Measurements from ENCODE around the gene AGPAT3.

AGPAT3 gene

DNA sequence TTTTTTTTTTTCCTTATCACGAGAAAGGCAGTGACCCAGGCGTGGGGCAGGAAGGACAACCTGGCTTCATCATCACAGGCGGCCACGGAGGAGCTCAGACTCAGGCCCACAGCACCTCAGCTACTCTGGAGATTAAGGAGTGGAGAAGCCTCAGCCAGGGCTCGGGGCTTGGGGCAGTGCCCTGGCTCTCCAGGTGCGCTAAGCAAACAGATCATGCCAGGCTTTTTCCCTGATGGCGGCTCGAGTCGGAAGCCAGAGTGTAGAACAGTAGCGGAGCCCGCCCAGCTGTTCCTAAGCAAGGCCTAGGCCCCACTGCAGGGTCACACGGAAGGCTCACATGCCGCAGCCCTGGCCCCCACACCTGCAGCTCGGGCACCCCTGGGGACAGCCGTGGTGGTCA, 70.7 kb downstream of the AGPAT3 start:
- H3K27ac ChIP-seq = no peak overlapping the region
- H3K27me3 ChIP-seq = no peaks in the 10 kb centered on the region
- intact Hi-C loops (cut with DNase I; ENCODE audit: low total_unique reads) = no loop called here
- peaks cover 0 to 10% (median 5%) of the 10 kb centered on the region in 3 donors for H3K36me3 ChIP-seq
- no peak for DNase-seq
- no peak overlapping the region for H3K4me3 ChIP-seq
- H3K9me3 ChIP-seq = no peaks in the 10 kb centered on the region
- H3K4me1 ChIP-seq = peaks cover 0 to 16% (median 4%) of the 10 kb centered on the region in 4 donors
- TF ChIP-seq, protein P1, sequence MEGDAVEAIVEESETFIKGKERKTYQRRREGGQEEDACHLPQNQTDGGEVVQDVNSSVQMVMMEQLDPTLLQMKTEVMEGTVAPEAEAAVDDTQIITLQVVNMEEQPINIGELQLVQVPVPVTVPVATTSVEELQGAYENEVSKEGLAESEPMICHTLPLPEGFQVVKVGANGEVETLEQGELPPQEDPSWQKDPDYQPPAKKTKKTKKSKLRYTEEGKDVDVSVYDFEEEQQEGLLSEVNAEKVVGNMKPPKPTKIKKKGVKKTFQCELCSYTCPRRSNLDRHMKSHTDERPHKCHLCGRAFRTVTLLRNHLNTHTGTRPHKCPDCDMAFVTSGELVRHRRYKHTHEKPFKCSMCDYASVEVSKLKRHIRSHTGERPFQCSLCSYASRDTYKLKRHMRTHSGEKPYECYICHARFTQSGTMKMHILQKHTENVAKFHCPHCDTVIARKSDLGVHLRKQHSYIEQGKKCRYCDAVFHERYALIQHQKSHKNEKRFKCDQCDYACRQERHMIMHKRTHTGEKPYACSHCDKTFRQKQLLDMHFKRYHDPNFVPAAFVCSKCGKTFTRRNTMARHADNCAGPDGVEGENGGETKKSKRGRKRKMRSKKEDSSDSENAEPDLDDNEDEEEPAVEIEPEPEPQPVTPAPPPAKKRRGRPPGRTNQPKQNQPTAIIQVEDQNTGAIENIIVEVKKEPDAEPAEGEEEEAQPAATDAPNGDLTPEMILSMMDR (IDR thresholded peaks at IDR 0.05) = no peak

DNA sequence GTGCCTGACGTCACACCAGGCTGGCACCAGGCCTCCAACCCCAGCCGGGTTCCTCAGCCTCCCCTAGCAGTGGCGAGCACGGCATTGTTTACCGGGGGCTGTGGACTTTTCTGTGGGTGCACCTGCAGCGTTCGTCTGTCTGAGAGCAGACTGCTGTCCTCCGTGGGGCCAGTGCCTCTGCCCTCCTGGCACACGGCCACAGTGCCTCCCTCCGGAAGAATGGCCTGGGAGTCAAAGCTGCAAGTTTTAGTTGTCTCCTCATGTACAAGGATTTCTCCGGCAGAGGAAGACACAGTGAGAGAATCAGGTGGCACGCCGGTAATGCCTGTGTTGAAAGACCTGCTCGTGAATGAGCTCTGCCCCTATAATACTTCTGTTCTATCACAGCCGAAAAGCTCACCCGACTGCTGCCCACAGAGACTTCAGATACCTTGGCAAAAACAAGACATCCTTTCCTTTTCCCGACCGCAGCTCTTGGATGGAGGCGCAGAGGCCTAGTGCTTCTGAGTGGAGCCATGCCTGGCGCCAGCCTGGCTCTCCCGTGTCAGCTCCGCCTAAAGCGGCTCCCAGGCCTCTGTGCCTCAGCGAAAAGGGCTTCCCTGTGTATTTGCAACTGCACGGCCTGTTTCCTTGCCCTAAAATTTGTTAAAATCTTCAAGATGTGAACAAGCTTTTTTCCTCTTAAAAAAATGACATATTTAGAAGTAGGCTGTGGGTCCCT, 71.4 kb downstream of the AGPAT3 start:
- no peak overlapping the region for H3K4me3 ChIP-seq
- peak in 1 of 2 donors; percentile 65 for DNase-seq
- TF ChIP-seq, protein P1 (IDR thresholded peaks at IDR 0.05) = no peak
- H3K4me1 ChIP-seq = peaks cover 0 to 16% (median 4%) of the 10 kb centered on the region in 4 donors
- H3K36me3 ChIP-seq = peaks cover 0 to 10% (median 5%) of the 10 kb centered on the region in 3 donors
- H3K27ac ChIP-seq = peak overlapping the region in 1 of 2 donors; percentile 38
- no peaks in the 10 kb centered on the region for H3K9me3 ChIP-seq
- intact Hi-C loops (cut with DNase I; ENCODE audit: low total_unique reads) = no loop called here
- H3K27me3 ChIP-seq = no peaks in the 10 kb centered on the region

DNA sequence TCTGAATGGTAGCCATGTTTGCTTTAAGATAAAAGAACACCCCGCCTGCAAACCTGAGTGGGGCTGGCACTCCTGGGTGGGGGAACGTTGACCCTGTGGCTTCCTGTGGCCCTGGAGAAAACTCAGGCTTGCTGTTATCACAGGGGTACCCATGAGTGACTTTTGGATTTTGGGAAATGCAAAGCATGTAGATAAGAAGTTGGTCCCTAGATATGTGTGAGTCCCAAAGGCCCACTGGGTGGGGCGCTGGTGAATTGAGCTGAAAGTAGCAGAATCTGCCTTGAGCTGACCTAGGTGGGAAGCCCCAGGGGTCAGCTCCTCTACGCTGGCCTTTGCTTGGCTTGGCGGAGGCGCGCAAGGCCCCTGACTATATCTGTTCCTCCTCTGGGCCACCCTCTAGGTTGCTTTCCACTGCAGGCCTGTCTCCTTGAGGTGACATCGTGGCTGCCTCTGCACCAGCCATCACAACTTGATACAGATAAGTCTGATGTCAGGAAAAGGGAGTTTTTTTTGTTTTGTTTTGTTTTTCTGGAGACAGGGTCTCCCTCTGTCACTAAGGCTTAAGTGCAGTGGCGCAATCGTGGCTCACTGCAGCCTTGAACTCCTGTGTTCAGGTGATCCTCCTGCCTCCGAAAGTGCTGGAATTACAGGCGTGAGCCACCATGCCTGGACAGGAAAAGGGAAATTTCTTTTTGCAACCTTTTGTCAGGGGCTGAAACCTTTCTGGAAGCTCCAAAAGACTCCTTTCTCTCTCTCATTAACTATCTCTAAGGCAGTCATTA, 72.2 kb downstream of the AGPAT3 start:
- Histone ChIP-seq H3K4me3 (no peak overlapping the region), H3K27me3 (no peaks in the 10 kb centered on the region), H3K27ac (peak overlapping the region in 1 of 2 donors; percentile 38), H3K9me3 (no peaks in the 10 kb centered on the region), H3K36me3 (peaks cover 0 to 17% (median 5%) of the 10 kb centered on the region in 3 donors), H3K4me1 (peaks cover 0 to 16% (median 4%) of the 10 kb centered on the region in 4 donors)
- no peak for DNase-seq
- TF ChIP-seq, protein P1 (IDR thresholded peaks at IDR 0.05) = no peak
- intact Hi-C loops (cut with DNase I; ENCODE audit: low total_unique reads) = no loop called here

DNA sequence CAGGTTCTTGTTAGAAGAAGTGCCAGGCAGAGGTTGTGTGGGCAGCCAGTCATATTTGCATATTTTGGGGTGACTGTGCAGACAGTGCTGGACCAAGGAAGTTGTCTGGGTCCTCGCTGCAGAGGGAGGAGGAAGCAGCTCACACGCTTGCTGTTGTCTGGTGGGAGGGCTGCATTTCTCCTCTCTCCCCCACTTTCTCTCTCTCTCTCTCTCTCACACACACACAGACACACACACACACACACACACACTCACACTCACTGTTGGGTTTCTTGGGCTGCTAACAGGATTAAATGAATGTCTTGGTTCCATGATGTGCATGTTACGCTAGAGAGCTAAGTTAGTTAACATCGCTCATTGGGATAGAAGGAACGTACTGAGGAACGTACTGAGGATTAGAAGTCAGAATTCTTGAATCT, 72.9 kb downstream of the AGPAT3 start:
- Histone ChIP-seq H3K27ac (no peak overlapping the region), H3K4me1 (peaks cover 0 to 16% (median 4%) of the 10 kb centered on the region in 4 donors), H3K27me3 (no peaks in the 10 kb centered on the region), H3K9me3 (no peaks in the 10 kb centered on the region), H3K36me3 (peaks cover 0 to 17% (median 5%) of the 10 kb centered on the region in 3 donors), H3K4me3 (no peak overlapping the region)
- intact Hi-C loops (cut with DNase I; ENCODE audit: low total_unique reads) = no loop called here
- no peak for DNase-seq
- TF ChIP-seq, protein P1 (IDR thresholded peaks at IDR 0.05) = no peak

DNA sequence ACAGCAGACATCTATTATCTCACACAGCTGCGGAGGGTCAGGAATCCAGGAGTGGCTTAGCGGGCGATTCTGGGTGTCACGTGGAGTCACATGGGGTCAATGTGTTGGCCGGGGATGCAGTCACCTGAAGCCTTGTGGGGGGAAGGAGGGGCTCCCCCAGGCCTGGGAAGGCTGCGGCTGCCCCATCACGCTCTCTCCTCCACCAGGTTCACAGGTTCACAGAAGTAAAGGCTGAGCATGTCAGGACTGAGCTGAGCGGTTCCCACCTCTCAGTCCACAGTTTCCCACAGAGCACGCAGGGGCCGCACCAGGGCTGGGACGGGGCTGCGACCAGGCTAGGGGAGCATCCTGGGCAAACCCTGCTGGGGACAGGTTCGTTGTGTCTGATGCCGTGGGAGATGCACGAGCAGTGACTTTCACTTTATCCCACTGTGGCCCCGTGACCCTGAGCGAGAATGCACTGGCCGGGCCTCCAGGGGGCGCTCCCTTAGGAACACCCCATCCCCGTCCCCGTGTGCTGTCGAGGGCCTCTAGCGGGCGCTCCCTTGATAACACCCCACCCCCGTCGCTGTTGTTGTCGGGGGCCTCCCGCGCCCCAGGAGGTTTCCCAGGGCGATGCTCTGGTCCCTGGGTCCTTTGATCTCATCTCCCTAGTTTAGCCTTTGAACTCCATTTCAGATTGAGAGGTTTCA, 73.9 kb downstream of the AGPAT3 start:
- TF ChIP-seq, protein P1 (IDR thresholded peaks at IDR 0.05) = peak; percentile 42 to 54
- intact Hi-C loops (cut with DNase I; ENCODE audit: low total_unique reads) = no loop called here
- peak; percentile 69 to 76 for DNase-seq
- Histone ChIP-seq H3K9me3 (no peaks in the 10 kb centered on the region), H3K27me3 (no peaks in the 10 kb centered on the region), H3K4me1 (peaks cover 0 to 16% (median 4%) of the 10 kb centered on the region in 4 donors), H3K36me3 (peaks cover 0 to 17% (median 5%) of the 10 kb centered on the region in 3 donors), H3K27ac (no peak overlapping the region), H3K4me3 (peak overlapping the region in 1 of 2 donors; percentile 30)
